H9 (cell line): ENCODE measurements around the gene ACSM5. TPM values are rescaled to one million over a fixed set of nuclear protein-coding genes. Genes with fewer than 3 reads are reported as not detected.

Source experiments
- DNase-seq: peaks from one replicate; pipeline ENCODE4 v3.0.0-alpha.2; 2017
- H2AFZ ChIP-seq: one replicate; pipeline ENCODE4 v1.6.1; 2013; ENCODE audit warnings: mild to moderate bottlenecking, low read length, control low read depth, moderate library complexity
- H2AK5ac ChIP-seq: 2 replicates; pipeline ENCODE4 v1.6.1; 2013; ENCODE audit warnings: low read length, control low read depth, mixed read lengths; ENCODE audit not compliant: insufficient read length
- H2BK120ac ChIP-seq: one replicate; pipeline ENCODE4 v1.6.1; 2013; ENCODE audit warnings: low read depth, mild to moderate bottlenecking, low read length, control low read depth, inconsistent platforms; ENCODE audit not compliant: poor library complexity, severe bottlenecking
- H2BK12ac ChIP-seq: 2 replicates; pipeline ENCODE4 v1.6.1; 2013; ENCODE audit warnings: low read length, control low read depth, mixed read lengths, low read depth; ENCODE audit not compliant: insufficient read length
- H2BK15ac ChIP-seq: 2 replicates; pipeline ENCODE4 v1.6.1; 2013; ENCODE audit warnings: low read depth, low read length, control low read depth
- H2BK20ac ChIP-seq: one replicate; pipeline ENCODE4 v1.6.1; 2013; ENCODE audit warnings: low read depth, mild to moderate bottlenecking, low read length, control low read depth, inconsistent platforms; ENCODE audit not compliant: poor library complexity, severe bottlenecking
- H2BK5ac ChIP-seq: 2 replicates; pipeline ENCODE4 v1.6.1; 2013; ENCODE audit warnings: low read length, control low read depth, mixed read lengths; ENCODE audit not compliant: insufficient read length
- H3K14ac ChIP-seq: 2 replicates; pipeline ENCODE4 v1.6.1; 2013; ENCODE audit warnings: low read length, control low read depth; ENCODE audit not compliant: insufficient read depth
- H3K18ac ChIP-seq: 2 replicates; pipeline ENCODE4 v1.6.1; 2013; ENCODE audit warnings: low read depth, mild to moderate bottlenecking, mixed read lengths, low read length, control low read depth; ENCODE audit not compliant: insufficient read length
- H3K23ac ChIP-seq: 2 replicates; pipeline ENCODE4 v1.6.1; 2013; ENCODE audit warnings: low read length, control low read depth, mixed read lengths, low read depth; ENCODE audit not compliant: insufficient read length
- H3K23me2 ChIP-seq: 2 replicates; pipeline ENCODE4 v1.6.1; 2013; ENCODE audit warnings: low read depth, mild to moderate bottlenecking, mixed read lengths, low read length, control low read depth; ENCODE audit not compliant: insufficient read length, poor library complexity, severe bottlenecking
- H3K27ac ChIP-seq: 2 replicates; pipeline ENCODE4 v1.5.1; 2013; ENCODE audit warnings: low read length, control low read depth, mixed read lengths, low read depth; ENCODE audit not compliant: insufficient read length
- H3K27me3 ChIP-seq: 2 replicates; pipeline ENCODE4 v1.6.1; 2013; ENCODE audit warnings: low read length, control low read depth, inconsistent platforms; ENCODE audit not compliant: insufficient read depth
- H3K4ac ChIP-seq: 2 replicates; pipeline ENCODE4 v1.6.1; 2013; ENCODE audit warnings: low read depth, mild to moderate bottlenecking, control low read depth, inconsistent platforms, low read length, moderate library complexity
- H3K4me1 ChIP-seq: 2 replicates; pipeline ENCODE4 v1.6.1; 2013; ENCODE audit warnings: low read length, control low read depth, inconsistent platforms; ENCODE audit not compliant: insufficient read depth
- H3K4me2 ChIP-seq: 2 replicates; pipeline ENCODE4 v1.6.1; 2013; ENCODE audit warnings: low read length, control low read depth, mixed read lengths; ENCODE audit not compliant: insufficient read length, insufficient read depth
- H3K56ac ChIP-seq: 2 replicates; pipeline ENCODE4 v1.6.1; 2013; ENCODE audit warnings: low read depth, mild to moderate bottlenecking, mixed read lengths, low read length, control low read depth; ENCODE audit not compliant: insufficient read length
- H3K79me1 ChIP-seq: 2 replicates; pipeline ENCODE4 v1.6.1; 2013; ENCODE audit warnings: low read depth, mild to moderate bottlenecking, moderate library complexity, low read length, control low read depth, inconsistent platforms; ENCODE audit not compliant: insufficient read depth, poor library complexity, severe bottlenecking
- H3K79me2 ChIP-seq: 2 replicates; pipeline ENCODE4 v1.6.1; 2013; ENCODE audit warnings: low read length, control low read depth, inconsistent platforms; ENCODE audit not compliant: insufficient read depth
- H3K9ac ChIP-seq: 2 replicates; pipeline ENCODE4 v1.6.1; 2013; ENCODE audit warnings: low read length, control low read depth, mixed read lengths; ENCODE audit not compliant: insufficient read length; ENCODE audit errors: extremely low read depth
- H3K9me3 ChIP-seq: one replicate; pipeline ENCODE4 v1.6.1; 2013; ENCODE audit warnings: low read depth, low read length, inconsistent platforms; ENCODE audit not compliant: control insufficient read depth
- H3T11ph ChIP-seq: one replicate; pipeline ENCODE4 v1.6.1; 2013; ENCODE audit warnings: mild to moderate bottlenecking, low read length, control low read depth, inconsistent platforms
- H4K20me1 ChIP-seq: one replicate; pipeline ENCODE4 v1.6.1; 2013; ENCODE audit not compliant: control insufficient read depth, insufficient read length, insufficient read depth
- H4K5ac ChIP-seq: 2 replicates; pipeline ENCODE4 v1.6.1; 2013; ENCODE audit warnings: low read depth, mild to moderate bottlenecking, mixed read lengths, low read length, control low read depth; ENCODE audit not compliant: insufficient read length
- H4K8ac ChIP-seq: replicated peaks from 2 replicates; pipeline ENCODE4 v1.6.1; 2013; ENCODE audit warnings: low read length, control low read depth, mixed read lengths, low read depth; ENCODE audit not compliant: insufficient read length
- H4K91ac ChIP-seq: 2 replicates; pipeline ENCODE4 v1.6.1; 2013; ENCODE audit warnings: low read depth, mild to moderate bottlenecking, moderate library complexity, mixed read lengths, low read length, control low read depth; ENCODE audit not compliant: insufficient read length
- H3K27ac Mint-ChIP-seq, 3 experiments: 2 replicates in 2 of 3; 3 replicates in 1 of 3; pipeline ENCODE4 v1.8.0; 2020 to 2021; ENCODE audit warnings: mixed read lengths in 3 of 3, mild to moderate bottlenecking in 1 of 3, moderate library complexity in 1 of 3
- H3K27me3 Mint-ChIP-seq: 2 replicates; pipeline ENCODE4 v1.8.0; 2021; ENCODE audit warnings: low read depth, mild to moderate bottlenecking, moderate library complexity, mixed read lengths
- H3K36me3 Mint-ChIP-seq, 3 experiments: 2 replicates in 2 of 3; 3 replicates in 1 of 3; pipeline ENCODE4 v1.8.0; 2020 to 2021; ENCODE audit warnings: low read depth in 3 of 3, mixed read lengths in 3 of 3; ENCODE audit not compliant: insufficient read depth in 1 of 3
- H3K4me1 Mint-ChIP-seq, 2 experiments: 2 replicates each; pipeline ENCODE4 v1.8.0; 2020; ENCODE audit warnings: mixed read lengths in 2 of 2
- H3K4me3 Mint-ChIP-seq, 2 experiments: 2 replicates in 1 of 2; 3 replicates in 1 of 2; pipeline ENCODE4 v1.8.0; 2020 to 2021; ENCODE audit warnings: mild to moderate bottlenecking in 2 of 2, mixed read lengths in 2 of 2, moderate library complexity in 1 of 2
- H3K9me3 Mint-ChIP-seq, 2 experiments: 2 replicates in 1 of 2; 3 replicates in 1 of 2; pipeline ENCODE4 v1.8.0; 2020; ENCODE audit warnings: mild to moderate bottlenecking in 2 of 2, mixed read lengths in 2 of 2, moderate library complexity in 1 of 2
- CTCF ChIP-seq: fragments of 200-600 bp; sonication (generic); conservative IDR thresholded peaks from 3 replicates; pipeline ENCODE4 v1.8.0; 2021; ENCODE audit warnings: antibody characterized with exemption, mild to moderate bottlenecking
- WGBS: extraction: QIAGEN DNeasy Blood & Tissue Kit; methylation state at CpG from one replicate; pipeline ENCODE4 v1.1.7; 2013; ENCODE audit warnings: missing lambda C conversion rate, low lambda C conversion rate, mixed read lengths; ENCODE audit not compliant: insufficient read length; ENCODE audit errors: extremely low coverage; 5-methylcytosine and 5-hydroxymethylcytosine counted together
- total RNA-seq: library from RNA; stranded (reverse); gene quantifications from 2 replicates; pipeline ENCODE4 v1.2.1, GENCODE V29; 2021

ACSM5 gene
- total RNA-seq, 1 experiment from 2014 or later, result not detected

- Histone ChIP-seq H4K5ac (no peak overlapping the region), H3K27ac (no peak overlapping the region), H3K27me3 (no peaks in the 10 kb centered on the region), H2BK12ac (no peak overlapping the region), H2BK15ac (no peak overlapping the region), H3K56ac (no peak overlapping the region), H2BK120ac (no peak overlapping the region), H2AK5ac (no peak overlapping the region), H3K79me1 (no peaks in the 10 kb centered on the region), H4K20me1 (no peaks in the 10 kb centered on the region), H3T11ph (no peak overlapping the region), H3K18ac (no peak overlapping the region), H3K79me2 (no peaks in the 10 kb centered on the region), H3K4ac (no peak overlapping the region), H3K23ac (no peak overlapping the region), H2BK20ac (no peak overlapping the region), H3K4me1 (no peaks in the 10 kb centered on the region; the same call in 1 of the 2 replicates), H2BK5ac (no peak overlapping the region), H3K23me2 (no peaks in the 10 kb centered on the region), H4K8ac (no peak overlapping the region), H3K14ac (no peak overlapping the region), H3K9me3 (no peaks in the 10 kb centered on the region), H2AFZ (no peak overlapping the region), H3K4me2 (no peak overlapping the region), H4K91ac (no peak overlapping the region), H3K9ac (no peak overlapping the region)
- Mint-ChIP-seq H3K9me3 (no peaks in the 10 kb centered on the region), H3K4me3 (no peak overlapping the region), H3K36me3 (no peaks in the 10 kb centered on the region), H3K27me3 (no peaks in the 10 kb centered on the region), H3K27ac (0 out of 7 replicates have a peak overlapping the region, but pooled peaks of 1 of the 3 experiments have one; percentile 48), H3K4me1 (peaks cover 3 to 5% of the 10 kb centered on the region in 2 experiments)
- no CpG with 5 or more reads among the region's 3 CpGs for WGBS
- no peak for TF ChIP-seq CTCF
- DNase-seq, result no peak
Measured at GRCh38 chr16:20398603-20399002, 10.7 kb upstream of the ACSM5 start.
